NCI-H1694 (cell line): ENCODE measurements around the gene NUDT14.

Experiments used
- DNase-seq: peaks from one replicate; lab custom pipeline; 2025; lab: John Stamatoyannopoulos, UW

The NUDT14 gene

DNA sequence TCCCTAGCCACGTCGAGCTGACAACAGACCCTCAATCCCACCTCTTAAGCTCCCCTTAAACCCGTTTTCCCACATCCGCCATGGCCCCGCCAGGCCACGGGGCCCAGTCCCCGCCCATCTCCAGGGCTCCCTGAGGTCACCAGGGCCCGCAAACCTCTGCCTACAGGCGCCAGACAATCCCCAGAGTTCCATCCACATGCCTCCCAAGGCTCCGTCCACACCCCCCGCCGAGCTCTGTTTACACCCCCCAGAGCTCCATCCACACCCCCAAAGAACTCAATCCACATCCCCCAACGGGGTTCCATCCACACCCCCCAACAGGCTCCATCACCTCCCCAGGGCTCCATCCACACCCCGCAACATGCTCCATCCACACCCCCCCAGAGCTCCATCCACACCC lies 21.8 kb downstream of the NUDT14 start:
- DNase-seq, result no peak

DNA sequence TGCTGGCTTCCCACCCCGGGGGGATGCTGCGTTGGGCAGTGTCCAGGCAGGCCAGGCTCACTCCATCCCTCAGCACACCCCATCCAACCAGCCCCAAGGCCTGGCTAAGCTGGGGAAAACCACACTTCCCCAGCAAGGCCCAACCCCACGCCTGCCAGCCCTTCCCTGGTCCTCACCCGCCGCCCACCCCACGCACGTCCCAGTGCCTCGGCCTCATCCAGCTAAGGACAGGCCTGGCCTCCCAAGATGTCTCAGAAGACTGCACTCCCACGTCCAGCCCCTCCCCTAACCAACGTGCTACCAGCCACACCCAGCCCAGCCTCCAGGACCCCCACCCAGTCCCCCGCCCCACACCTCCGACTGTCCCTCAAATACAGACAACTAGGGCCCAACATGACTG lies 22.3 kb downstream of the NUDT14 start:
- no peak for DNase-seq

DNA sequence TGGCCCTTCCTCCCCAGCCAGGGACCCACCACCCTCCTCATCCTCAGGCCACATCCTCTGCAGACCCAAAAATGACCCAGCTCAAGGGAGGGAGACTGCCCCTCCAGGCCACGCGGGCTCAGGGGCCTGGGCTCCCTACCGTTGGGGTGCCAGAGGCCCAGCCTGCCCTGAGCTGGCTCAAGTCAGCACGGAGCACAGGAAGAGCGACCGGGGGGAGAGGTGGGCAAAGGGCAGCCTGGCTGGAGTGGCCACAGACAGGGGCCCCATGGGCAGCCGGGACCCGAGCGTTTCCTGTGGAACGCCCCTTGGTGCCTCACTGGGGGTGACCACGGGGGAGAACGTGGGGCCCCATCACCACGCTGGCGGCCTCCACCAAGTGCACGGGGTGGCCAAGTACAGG lies 23.2 kb downstream of the NUDT14 start:
- DNase-seq, result no peak

DNA sequence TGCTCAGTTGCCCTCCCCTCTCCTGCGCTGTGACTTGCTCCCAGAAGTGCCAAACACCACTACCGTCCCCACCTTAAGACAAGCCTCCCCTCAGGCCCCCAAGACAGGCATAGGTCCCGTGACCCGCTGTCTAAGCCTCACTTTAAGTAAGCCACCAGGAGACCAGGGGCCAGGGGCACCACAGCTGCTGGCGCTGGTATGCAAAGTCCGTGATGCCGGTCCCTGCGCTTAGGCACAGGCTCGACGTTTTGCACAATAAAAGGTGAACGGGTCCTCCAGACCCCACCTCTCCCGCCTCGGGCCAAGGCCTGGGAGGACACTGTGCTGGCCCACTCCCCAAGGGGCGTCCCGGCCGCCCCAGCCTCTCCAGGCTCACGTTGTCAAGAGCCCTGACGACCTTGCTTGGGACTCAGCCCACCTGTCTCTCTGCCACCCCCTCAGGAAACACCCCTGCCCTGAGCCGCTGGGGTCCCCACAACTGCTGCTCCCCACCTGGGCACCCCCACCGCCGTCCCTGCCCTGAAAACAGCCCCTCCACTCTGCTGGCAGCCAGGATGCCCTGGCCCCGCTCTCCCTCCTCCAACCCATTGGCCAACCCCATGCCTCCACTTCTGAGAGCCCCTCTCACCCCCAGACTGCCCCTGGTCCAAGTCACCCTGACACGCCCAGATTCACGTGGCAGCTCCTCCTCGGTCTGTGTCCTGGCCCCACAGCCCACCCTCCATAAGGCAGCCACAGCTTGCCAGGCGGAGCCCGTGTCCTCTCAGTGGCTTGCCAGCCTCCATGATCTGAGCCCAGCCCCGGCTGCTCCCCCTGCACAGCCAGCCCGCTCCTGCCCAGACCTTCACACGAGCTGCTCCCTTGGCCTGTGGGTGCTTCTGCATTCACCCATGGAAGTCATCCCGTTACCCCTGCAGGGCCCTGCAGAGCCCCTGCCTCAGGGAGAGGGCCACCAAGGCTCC lies 24.4 kb downstream of the NUDT14 start:
- no peak for DNase-seq

DNA sequence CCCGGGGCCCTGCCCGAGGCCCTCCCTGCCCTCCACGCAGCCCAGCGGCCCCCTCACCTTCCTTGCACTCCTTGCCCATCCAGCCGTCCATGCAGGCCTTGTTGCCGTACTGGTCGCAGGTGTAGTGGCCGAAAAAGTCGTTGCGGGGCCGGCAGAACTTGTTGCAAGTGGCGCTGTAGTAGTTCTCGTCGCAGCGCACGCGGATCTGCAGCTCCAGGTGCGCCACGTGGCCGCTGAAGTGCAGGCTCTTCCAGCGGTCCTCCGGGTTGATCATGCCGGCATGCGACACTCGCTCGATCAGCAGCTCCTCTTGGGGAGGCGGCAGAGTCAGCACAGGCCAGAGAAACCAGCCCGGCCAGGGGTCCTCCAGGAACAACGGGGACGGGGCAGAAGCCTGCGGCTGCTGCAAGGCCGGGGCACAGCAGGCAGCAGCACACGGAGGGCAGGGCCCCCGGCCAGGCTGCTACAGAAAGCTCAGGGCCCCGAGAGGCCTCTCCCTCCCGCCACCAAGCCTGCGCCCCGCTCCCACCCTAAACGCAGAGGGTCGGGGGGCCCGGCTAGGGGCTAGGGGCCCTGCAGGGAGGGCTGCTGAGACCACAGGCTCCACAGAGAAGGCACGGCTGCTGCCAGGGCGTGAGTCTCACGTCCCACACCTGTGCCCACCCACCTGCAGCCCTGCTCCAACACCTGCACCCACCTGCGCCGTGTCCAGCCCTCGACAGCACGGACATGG lies 25.3 kb downstream of the NUDT14 start:
- no peak for DNase-seq

DNA sequence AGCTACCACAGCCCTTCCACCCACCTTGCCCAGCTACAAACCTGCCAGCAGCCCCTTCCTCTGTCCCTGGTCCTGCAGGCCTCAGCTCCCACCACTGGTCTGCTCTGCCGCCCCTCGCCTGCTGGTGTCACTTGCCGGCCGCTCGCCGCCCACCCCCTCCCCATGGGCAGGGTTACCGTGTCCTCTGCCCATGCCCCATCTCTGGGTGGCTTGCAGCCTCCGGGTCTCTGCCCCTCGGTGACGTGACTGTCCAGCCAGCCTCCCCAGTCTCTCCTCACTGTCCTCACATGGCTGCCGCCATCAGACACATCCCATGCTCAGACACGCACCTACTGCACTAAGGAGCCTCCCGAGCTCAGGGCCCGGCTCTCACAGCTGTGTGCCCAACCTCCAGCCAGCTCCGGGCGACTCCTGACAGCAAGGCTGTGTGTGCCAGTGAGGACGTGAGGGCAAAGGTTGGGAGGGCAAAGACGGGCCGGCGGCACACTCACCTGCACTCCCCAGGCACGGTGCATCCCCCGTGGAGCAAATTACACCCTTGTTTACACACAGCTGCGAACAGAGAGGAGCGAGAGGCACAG lies 26.0 kb downstream of the NUDT14 start:
- no peak for DNase-seq

DNA sequence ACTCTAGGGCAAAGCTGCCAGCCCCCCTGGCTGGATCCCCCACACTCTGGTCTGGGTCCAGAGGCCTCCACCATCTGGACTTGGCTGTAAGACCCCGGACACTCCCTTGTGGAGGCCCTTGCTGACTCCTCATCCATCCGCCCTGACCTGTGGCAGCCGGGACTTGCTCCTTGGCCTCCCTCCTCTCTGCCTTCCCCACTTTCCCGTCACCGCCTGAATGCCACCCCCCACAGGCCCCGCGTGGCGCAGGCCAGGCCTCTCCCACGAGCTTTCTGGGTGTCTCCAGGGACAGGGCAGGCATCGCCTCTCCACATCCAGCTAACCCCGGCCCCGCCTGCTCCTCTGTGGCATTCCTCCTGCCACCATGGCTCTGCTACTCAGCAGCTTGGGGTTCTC lies 26.6 kb downstream of the NUDT14 start:
- DNase-seq, result no peak

DNA sequence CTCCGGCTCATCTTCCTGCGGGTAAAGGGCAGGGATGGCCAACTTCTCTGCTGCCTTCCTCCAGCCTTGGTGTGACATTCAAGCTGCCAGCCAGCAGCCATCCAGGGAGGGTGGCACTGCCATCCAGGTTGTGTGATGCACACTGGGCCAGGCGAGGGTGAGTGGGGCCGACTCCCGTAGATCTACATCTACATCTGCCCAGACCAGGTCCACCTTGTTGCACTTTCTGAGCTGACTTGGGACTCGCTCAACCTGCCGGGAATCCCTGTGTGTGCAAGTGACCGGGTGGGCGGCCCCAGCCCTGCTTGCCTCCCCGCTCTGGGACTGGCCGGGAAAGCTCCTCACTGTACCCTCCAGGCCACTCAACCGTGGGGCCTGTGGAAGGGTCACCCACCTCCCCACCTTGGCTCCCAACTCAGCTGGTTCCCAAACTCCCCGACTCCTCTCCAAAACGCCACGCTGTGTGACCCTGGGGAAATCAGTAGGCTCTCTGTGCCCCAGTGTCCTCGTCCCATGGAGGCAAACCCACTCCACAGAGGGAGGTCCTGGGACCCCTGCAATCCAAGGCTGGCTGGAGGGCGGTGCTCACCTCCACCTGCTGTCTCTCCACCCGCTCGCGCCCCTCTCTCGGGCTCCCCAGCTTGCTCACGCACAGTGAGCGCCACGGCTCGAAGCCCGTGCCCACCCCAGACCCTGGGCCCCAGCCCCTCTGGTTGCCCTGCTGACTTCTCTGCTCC lies 27.2 kb downstream of the NUDT14 start:
- DNase-seq, result no peak

DNA sequence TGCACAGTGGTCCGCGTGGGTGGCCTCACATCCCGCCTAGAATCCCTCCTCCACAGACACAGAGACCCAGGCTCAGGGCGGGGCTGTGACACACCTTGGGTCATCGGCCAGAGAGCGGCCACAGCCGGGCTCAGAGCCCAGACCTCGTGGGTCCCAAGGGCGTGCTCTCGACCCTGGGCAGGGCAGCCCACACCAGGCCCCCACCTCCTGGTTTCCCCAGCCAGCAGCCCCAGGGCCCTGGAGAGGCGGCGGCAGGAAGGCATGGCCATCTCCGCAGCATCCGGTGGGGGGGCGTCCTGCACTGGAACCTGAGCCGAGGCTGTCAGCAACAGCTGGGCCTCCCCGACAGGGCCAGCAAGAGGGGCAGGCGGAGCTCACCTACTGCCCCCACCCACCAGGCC lies 27.8 kb downstream of the NUDT14 start:
- no peak for DNase-seq

DNA sequence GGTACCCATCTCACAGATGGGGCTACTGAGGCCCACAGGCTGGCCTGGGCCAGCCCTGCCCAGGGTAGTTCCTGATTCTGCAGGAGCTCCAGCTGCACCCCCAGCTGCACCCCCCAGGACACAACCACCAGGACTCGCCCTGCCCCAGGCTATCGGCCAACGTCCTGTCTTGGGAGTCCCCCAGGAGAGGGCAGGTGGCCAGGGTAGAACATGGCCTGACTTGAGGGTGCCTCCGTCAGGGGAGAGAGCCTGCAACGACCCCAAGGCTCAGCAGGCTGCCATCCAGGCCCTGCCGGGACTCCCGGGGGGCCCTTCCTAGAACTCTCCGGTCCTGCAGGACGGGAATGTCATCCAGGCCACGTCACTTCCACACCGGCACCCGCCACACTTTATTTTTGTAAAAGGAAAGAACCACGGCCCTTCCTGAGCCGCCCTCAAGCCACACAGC lies 28.3 kb downstream of the NUDT14 start:
- no peak for DNase-seq

DNA sequence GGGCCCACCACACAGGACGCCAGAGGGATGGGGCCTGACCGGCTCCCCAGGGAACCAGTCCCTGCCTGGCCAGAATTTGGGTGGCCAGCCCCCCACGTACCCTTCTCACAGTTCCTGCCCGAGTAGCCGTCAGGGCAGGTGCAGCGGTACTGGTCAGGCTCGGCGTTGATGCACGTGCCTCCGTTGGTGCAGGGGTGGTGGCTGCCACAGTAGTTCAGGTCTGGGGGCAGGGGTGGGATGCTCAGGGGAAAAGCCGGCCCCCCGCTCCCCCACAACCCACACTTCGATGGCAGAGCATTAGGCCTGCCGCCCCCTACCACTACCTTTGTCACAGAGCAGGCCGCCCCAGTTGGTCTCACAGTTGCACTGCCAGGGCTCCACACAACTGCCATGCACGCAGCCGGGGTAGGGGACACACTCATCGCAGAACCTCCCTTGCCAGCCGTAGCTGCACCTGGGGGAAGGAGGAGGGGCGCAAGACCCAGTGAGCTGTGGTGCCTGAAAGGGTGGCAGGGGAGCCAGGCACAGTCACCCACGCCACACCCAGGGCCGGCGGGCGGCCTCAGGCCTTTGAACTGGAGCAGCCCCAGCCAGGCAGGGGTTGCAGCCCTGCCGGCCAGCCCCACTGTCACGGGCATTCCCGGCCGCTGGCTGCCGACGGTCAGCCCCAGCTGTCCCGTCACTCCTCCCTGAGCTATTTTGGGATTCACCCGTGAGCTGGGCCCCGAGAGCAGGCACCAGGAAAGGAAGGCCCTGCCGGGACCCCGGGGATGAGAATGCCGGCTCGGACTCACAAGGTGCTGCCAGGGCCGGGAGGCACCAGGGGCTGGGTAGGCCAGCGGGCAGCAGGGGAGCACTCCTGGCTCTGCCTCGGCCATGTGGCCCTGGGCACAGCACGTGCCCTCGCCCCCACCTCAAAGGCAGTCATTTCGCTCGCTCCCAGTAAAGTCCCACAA lies 29.0 kb downstream of the NUDT14 start:
- no peak for DNase-seq

DNA sequence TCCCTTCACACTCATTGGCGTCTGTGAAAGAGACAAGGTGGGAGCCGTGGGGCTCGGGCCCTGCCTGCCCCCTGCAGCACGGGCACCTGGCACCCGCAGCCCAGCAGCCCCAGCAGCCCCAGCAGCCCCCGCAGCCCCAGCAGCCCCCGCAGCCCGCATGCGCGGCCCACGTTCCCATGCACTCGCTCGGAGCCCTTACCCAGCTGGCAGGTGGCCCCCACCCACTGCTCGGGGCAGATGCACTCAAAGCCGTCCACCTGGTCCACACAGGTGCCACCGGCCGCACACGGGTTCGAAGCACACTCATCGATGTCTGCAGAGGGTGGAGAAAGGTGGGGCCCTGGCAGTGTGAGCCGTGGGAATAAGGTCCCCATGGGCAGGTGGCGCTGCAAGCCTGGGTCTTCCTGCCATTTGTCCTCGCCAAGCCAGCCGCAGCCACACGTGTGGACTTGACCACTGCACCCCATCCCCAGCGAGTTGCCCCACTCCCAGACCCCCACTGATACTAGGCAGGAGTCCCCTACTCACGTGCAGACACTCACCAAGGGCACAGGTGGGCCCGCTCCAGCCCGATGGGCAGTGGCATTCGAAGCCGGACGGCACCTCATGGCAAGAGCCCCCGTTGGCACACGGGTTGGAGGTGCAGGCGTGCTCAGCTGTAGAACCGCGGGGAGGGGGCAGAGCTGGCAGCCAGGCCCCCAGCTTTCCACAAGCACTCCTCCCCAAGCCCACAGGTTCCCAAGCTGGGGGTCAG lies 29.9 kb downstream of the NUDT14 start:
- no peak for DNase-seq

DNA sequence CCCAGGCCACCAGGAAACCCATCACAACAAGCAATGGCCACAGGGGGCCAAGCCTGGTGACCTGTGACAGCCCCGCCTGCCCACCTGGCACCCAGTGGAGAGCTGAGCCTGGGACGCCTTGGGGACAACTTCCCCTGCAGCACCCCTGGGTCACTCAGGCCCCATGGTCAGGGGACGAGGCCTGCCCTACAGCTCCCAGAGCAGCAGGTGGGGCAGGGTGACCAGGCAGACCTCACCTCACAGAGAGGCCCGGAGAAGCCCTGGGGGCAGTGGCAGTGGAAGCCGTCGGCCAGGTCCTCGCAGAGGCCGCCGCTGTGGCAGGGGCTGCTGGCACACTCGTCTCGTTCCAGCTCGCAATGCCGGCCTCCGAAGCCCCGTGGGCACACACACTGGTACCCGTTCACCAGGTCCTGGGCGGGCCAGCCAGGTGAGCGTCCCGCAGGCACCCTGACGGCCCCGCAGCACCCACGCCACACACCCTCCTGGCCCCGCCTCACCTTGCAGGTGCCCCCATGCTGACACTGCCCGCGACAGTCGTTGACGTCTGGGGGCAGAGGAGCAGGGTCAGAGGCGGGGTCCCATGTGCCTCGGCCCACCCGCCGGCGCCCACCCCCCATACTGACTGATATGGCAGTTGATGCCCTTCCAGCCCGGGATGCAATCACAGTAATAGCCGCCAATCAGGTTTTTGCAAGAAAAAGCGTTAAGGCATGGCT lies 30.6 kb downstream of the NUDT14 start:
- no peak for DNase-seq

DNA sequence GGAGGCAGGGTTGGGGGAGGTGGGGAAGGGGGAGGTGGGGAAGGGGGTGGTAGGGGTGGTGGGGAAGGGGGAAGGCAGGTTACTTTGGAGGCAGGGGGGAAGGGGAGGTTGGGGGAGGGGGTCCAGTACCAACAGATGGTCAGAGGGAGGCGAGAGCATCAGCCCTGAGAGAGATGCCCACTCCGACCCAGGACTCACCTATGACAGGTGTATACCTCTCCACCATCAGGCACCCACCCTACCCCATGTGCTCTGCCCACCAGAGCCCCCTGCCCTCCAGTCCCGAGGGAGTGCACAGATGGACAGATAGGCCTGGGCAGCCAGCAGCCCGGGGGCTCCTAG lies 31.1 kb downstream of the NUDT14 start:
- DNase-seq, result no peak

DNA sequence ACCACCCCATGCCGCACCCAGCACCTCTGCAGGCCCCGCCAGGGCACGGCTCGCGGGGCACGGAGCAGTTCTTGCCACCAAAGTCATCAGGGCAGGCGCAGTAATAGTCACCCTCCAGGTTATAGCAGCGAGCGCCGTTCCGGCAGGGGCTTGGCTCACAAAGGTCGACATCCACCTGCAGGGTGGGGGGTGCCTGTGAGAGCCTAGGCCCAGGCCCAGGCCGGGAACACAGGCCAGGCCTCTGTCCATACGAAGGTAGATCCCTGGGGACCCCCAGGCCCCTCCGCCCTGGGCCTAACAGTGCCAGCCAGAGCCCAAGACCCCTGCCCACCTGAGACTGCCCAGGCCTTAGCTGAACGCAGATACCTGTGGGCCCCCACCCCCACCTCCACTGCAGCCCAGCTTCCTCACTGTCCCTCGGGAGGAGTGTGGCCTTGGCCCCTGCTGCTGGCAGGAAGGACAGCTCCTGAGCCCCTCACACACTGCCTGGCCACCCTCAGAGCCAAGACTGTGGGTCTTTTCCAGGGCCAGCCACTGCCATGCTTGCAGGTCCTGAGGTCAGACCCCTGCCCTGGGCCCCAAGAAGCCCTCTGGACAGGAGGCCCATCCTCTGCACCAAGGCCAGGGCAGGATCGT lies 31.8 kb downstream of the NUDT14 start:
- no peak for DNase-seq

DNA sequence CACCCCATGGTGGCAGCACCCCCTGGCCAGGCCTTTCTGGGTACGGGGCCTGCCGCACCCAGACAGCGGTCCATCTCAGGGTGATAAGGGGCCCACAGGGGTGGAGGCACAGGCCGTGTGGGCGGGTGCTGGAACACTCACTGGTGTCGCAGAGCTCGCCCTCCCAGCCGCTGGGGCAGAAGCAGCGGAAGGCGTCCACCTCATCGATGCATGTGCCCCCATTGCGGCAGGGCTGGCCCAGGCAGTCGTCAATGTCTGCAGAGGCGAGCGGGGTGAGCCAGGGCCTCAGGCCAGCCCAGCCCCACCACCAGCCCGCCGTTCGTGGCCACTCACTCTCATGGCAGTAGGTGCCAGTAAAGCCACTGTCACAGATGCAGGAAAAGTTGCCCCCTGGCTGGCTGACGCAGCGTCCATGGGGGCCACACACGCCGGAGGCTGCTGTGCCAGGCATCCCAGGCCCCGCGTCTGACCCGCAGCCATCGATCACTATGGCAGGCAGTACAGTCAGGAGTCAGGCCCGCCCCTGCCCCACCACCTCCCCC lies 32.4 kb downstream of the NUDT14 start:
- DNase-seq, result no peak

DNA sequence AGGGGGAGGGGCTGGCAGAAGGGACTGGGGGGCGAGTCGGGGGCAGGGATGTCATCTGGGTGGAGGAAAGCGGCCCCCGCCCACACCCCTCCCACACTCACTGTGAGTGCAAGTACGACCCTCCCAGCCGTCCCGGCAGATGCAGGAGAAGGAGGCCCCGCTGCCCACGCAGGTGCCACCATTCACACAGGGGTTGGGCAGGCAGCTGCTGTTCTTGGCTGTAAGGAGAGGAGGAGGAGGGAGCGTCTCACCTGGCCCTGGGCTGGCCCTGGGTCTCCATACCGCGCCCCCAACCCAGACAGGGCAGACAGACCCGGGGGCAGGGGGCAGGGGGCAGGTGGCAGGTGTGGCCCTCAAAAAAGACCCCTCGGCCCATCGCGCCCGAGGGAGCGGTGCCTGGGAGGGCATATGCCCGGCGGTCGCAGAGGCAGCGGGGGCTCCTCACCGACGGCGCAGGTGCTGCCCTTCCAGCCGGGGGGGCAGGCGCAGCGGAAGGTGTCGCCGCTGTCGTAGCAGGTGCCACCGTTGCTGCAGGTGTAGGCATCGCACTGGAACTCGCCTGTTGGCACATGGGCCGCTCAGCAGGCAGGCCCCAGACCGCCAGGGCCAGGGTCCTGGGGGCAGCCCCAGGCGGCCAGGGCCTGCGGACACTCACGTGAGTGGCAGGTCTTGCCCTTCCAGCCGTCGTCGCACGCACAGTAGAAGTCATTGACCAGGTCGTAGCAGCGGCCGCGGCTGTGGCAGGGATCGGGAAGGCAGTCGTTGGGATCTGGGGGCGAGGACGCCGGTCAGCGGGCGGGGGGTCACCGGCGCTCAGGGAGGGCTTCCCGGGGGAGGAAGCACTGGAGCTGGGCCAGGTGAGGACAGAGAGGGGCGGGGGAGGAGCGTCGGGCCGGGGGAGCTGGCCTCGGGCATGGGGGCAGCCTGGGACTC lies 33.2 kb downstream of the NUDT14 start:
- DNase-seq, result no peak
